Measurements from ENCODE around the gene CHCHD3.

The CHCHD3 gene

GRCh38 chr7:132742189-132742612 lies 339.7 kb downstream of the CHCHD3 start:
- Histone ChIP-seq H3K4me3 (ENCODE audit: low read depth in 1 of 5, low read length in 5 of 5) (no peak overlapping the region), H3K4me1 (ENCODE audit: control insufficient read depth in 5 of 5, insufficient read depth in 5 of 5, low read length in 5 of 5) (no peaks in the 10 kb centered on the region), H3K9me3 (ENCODE audit: control insufficient read depth in 5 of 5, low read length in 5 of 5) (peaks cover 2 to 40% (median 22%) of the 10 kb centered on the region in 5 donors), H3K27ac (ENCODE audit: low read depth, low read length) (no peak overlapping the region), H3K27me3 (ENCODE audit: control insufficient read depth in 5 of 5, insufficient read depth in 4 of 5, low read length in 5 of 5) (peaks cover 0 to 2% (median 0%) of the 10 kb centered on the region in 5 donors), H3K36me3 (ENCODE audit: control insufficient read depth in 5 of 5, insufficient read depth in 5 of 5, low read length in 5 of 5) (no peaks in the 10 kb centered on the region), H3K9ac (ENCODE audit: low read length in 5 of 5) (no peak overlapping the region)

- H3K4me1 ChIP-seq (ENCODE audit: control insufficient read depth in 5 of 5, insufficient read depth in 5 of 5, low read length in 5 of 5) = no peaks in the 10 kb centered on the region
- no peak overlapping the region for H3K27ac ChIP-seq (ENCODE audit: low read depth, low read length)
- H3K4me3 ChIP-seq (ENCODE audit: low read depth in 1 of 5, low read length in 5 of 5) = no peak overlapping the region
- H3K27me3 ChIP-seq (ENCODE audit: control insufficient read depth in 5 of 5, insufficient read depth in 4 of 5, low read length in 5 of 5) = peaks cover 0 to 2% (median 0%) of the 10 kb centered on the region in 5 donors
- no peak overlapping the region for H3K9ac ChIP-seq (ENCODE audit: low read length in 5 of 5)
- peaks cover 2 to 22% (median 18%) of the 10 kb centered on the region in 5 donors for H3K9me3 ChIP-seq (ENCODE audit: control insufficient read depth in 5 of 5, low read length in 5 of 5)
- H3K36me3 ChIP-seq (ENCODE audit: control insufficient read depth in 5 of 5, insufficient read depth in 5 of 5, low read length in 5 of 5) = no peaks in the 10 kb centered on the region
These were observed 341.7 kb downstream of the CHCHD3 start for GRCh38 chr7:132740176-132740575.

- no peak overlapping the region for H3K4me3 ChIP-seq (ENCODE audit: low read depth in 1 of 5, low read length in 5 of 5)
- no peaks in the 10 kb centered on the region for H3K4me1 ChIP-seq (ENCODE audit: control insufficient read depth in 5 of 5, insufficient read depth in 5 of 5, low read length in 5 of 5)
- no peak overlapping the region for H3K9ac ChIP-seq (ENCODE audit: low read length in 5 of 5)
- peaks cover 2 to 16% (median 14%) of the 10 kb centered on the region in 5 donors for H3K9me3 ChIP-seq (ENCODE audit: control insufficient read depth in 5 of 5, low read length in 5 of 5)
- peaks cover 0 to 2% (median 0%) of the 10 kb centered on the region in 5 donors for H3K27me3 ChIP-seq (ENCODE audit: control insufficient read depth in 5 of 5, insufficient read depth in 4 of 5, low read length in 5 of 5)
- no peaks in the 10 kb centered on the region for H3K36me3 ChIP-seq (ENCODE audit: control insufficient read depth in 5 of 5, insufficient read depth in 5 of 5, low read length in 5 of 5)
- H3K27ac ChIP-seq (ENCODE audit: low read depth, low read length) = no peak overlapping the region
These were observed 342.5 kb downstream of the CHCHD3 start for GRCh38 chr7:132739271-132739955.

- Histone ChIP-seq H3K9ac (ENCODE audit: low read length in 5 of 5) (no peak overlapping the region), H3K36me3 (ENCODE audit: control insufficient read depth in 5 of 5, insufficient read depth in 5 of 5, low read length in 5 of 5) (no peaks in the 10 kb centered on the region), H3K4me1 (ENCODE audit: control insufficient read depth in 5 of 5, insufficient read depth in 5 of 5, low read length in 5 of 5) (no peaks in the 10 kb centered on the region), H3K9me3 (ENCODE audit: control insufficient read depth in 5 of 5, low read length in 5 of 5) (peaks cover 0 to 11% (median 6%) of the 10 kb centered on the region in 5 donors), H3K27ac (ENCODE audit: low read depth, low read length) (no peak overlapping the region), H3K4me3 (ENCODE audit: low read depth in 1 of 5, low read length in 5 of 5) (no peak overlapping the region), H3K27me3 (ENCODE audit: control insufficient read depth in 5 of 5, insufficient read depth in 4 of 5, low read length in 5 of 5) (peaks cover 0 to 2% (median 0%) of the 10 kb centered on the region in 5 donors)
These were observed 343.6 kb downstream of the CHCHD3 start for GRCh38 chr7:132738254-132738653.

- H3K9ac ChIP-seq (ENCODE audit: low read length in 5 of 5) = no peak overlapping the region
- H3K4me1 ChIP-seq (ENCODE audit: control insufficient read depth in 5 of 5, insufficient read depth in 5 of 5, low read length in 5 of 5) = no peaks in the 10 kb centered on the region
- no peak overlapping the region for H3K27ac ChIP-seq (ENCODE audit: low read depth, low read length)
- H3K9me3 ChIP-seq (ENCODE audit: control insufficient read depth in 5 of 5, low read length in 5 of 5) = no peaks in the 10 kb centered on the region
- H3K4me3 ChIP-seq (ENCODE audit: low read depth in 1 of 5, low read length in 5 of 5) = no peak overlapping the region
- H3K36me3 ChIP-seq (ENCODE audit: control insufficient read depth in 5 of 5, insufficient read depth in 5 of 5, low read length in 5 of 5) = no peaks in the 10 kb centered on the region
- peaks cover 0 to 2% (median 0%) of the 10 kb centered on the region in 5 donors for H3K27me3 ChIP-seq (ENCODE audit: control insufficient read depth in 5 of 5, insufficient read depth in 4 of 5, low read length in 5 of 5)
These were observed 346.4 kb downstream of the CHCHD3 start for GRCh38 chr7:132735476-132735875.

All from subcutaneous abdominal adipose tissue (tissue), 5 donors.